ENCODE measurements around the gene PCDHGB4. TPM values are rescaled to one million over a fixed set of nuclear protein-coding genes. Genes with fewer than 3 reads are reported as not detected.

PCDHGB4 gene
- total RNA-seq, 1 donor from 2014 or later, result 2.1 TPM

DNA sequence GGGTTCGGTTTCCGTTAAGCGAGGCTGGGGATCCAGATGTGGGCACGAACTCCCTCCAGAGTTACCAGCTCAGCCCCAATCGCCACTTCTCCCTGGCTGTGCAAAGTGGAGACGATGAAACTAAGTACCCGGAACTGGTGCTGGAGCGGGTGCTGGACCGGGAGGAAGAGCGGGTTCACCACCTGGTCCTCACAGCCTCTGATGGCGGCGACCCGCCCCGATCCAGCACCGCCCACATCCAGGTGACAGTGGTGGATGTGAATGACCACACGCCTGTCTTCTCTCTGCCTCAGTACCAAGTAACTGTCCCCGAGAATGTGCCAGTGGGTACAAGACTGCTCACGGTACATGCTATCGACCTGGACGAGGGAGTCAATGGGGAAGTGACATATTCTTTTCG, 4.2 kb upstream of the PCDHGB4 start:
- Histone ChIP-seq H3K4me3 (ENCODE audit: low read depth, low read length) (no peak overlapping the region), H3K27me3 (ENCODE audit: control insufficient read depth, insufficient read depth, low read length) (no peaks in the 10 kb centered on the region)
- FAIRE-seq, result no peak

DNA sequence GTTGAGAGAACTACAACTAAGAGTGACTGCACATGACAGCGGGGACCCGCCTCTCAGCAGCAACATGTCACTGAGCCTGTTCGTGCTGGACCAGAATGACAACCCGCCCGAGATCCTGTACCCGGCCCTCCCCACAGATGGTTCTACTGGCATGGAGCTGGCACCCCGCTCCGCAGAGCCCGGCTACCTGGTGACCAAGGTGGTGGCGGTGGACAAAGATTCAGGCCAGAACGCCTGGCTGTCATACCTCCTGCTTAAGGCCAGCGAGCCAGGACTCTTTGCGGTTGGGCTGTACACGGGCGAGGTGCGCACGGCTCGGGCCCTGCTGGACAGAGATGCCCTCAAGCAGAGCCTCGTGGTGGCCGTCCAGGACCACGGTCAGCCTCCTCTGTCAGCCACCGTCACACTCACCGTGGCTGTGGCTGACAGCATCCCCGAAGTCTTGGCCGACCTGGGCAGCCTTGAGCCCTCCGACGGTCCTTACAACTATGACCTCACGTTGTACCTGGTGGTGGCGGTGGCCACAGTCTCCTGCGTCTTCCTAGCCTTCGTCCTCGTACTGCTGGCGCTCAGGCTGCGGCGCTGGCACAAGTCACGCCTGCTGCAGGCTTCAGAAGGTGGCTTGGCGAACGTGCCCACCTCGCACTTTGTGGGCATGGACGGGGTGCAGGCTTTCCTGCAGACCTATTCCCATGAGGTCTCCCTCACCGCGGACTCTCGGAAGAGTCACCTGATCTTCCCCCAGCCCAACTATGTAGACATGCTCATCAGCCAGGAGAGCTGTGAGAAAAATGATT, 2.8 kb upstream of the PCDHGB4 start:
- H3K36me3 ChIP-seq (ENCODE audit: control insufficient read depth, insufficient read depth, low read length), result no peaks in the 10 kb centered on the region
- FAIRE-seq, result no peak
- no peaks in the 10 kb centered on the region for H3K27me3 ChIP-seq (ENCODE audit: control insufficient read depth, insufficient read depth, low read length)
- H3K4me3 ChIP-seq (ENCODE audit: low read depth, low read length), result no peak overlapping the region
- DNase-seq (ENCODE audit: low read depth), result no peak
- TF ChIP-seq, protein P1, sequence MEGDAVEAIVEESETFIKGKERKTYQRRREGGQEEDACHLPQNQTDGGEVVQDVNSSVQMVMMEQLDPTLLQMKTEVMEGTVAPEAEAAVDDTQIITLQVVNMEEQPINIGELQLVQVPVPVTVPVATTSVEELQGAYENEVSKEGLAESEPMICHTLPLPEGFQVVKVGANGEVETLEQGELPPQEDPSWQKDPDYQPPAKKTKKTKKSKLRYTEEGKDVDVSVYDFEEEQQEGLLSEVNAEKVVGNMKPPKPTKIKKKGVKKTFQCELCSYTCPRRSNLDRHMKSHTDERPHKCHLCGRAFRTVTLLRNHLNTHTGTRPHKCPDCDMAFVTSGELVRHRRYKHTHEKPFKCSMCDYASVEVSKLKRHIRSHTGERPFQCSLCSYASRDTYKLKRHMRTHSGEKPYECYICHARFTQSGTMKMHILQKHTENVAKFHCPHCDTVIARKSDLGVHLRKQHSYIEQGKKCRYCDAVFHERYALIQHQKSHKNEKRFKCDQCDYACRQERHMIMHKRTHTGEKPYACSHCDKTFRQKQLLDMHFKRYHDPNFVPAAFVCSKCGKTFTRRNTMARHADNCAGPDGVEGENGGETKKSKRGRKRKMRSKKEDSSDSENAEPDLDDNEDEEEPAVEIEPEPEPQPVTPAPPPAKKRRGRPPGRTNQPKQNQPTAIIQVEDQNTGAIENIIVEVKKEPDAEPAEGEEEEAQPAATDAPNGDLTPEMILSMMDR (IDR thresholded peaks at IDR 0.05; ENCODE audit: insufficient read depth, low read length, severe bottlenecking), result no peak

More for the DNA sequence above, 4.2 kb upstream of the PCDHGB4 start:
- TF ChIP-seq, protein P1 (IDR thresholded peaks at IDR 0.05; ENCODE audit: insufficient read depth, low read length, severe bottlenecking), result no peak
- H3K36me3 ChIP-seq (ENCODE audit: control insufficient read depth, insufficient read depth, low read length), result no peaks in the 10 kb centered on the region
- DNase-seq (ENCODE audit: low read depth), result no peak

DNA sequence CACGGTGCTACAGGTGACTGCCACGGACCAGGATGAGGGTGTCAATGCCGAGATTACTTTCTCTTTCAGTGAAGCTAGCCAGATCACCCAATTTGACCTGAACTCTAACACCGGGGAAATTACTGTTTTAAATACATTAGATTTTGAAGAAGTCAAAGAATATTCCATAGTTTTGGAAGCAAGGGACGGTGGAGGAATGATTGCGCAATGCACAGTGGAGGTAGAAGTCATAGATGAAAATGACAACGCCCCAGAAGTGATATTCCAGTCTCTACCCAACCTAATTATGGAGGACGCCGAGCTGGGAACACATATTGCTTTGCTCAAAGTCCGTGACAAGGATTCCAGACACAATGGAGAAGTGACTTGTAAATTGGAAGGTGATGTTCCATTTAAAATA, 1.2 kb downstream of the PCDHGB4 start:
- FAIRE-seq, result no peak
- TF ChIP-seq, protein P1 (IDR thresholded peaks at IDR 0.05; ENCODE audit: insufficient read depth, low read length, severe bottlenecking), result no peak
- no peak for DNase-seq (ENCODE audit: low read depth)

DNA sequence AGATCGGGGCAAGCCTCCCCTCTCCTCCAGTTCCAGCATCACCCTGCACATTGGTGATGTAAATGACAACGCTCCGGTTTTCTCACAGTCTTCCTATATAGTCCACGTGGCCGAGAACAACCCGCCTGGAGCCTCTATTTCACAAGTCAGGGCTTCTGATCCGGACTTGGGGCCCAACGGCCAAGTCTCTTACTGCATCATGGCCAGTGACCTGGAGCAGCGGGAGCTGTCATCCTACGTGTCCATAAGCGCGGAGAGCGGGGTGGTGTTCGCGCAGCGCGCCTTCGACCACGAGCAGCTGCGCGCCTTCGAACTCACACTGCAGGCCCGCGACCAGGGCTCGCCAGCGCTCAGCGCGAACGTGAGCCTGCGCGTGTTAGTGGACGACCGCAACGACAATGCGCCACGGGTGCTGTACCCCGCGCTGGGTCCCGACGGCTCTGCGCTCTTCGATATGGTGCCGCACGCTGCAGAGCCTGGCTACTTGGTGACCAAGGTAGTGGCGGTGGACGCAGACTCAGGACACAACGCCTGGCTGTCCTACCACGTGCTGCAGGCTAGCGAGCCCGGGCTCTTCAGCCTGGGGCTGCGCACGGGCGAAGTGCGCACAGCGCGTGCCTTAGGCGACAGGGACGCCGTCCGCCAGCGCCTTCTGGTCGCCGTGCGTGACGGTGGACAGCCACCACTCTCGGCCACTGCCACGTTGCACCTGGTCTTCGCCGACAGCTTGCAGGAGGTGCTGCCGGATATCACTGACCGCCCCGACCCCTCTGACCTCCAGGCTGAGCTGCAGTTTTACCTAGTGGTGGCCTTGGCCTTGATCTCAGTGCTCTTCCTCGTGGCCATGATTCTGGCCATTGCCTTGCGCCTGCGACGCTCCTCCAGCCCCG, 1.9 kb downstream of the PCDHGB4 start:
- Histone ChIP-seq H3K36me3 (ENCODE audit: control insufficient read depth, insufficient read depth, low read length) (no peaks in the 10 kb centered on the region), H3K4me3 (ENCODE audit: low read depth, low read length) (no peak overlapping the region), H3K27me3 (ENCODE audit: control insufficient read depth, insufficient read depth, low read length) (no peaks in the 10 kb centered on the region)
- no peak for DNase-seq (ENCODE audit: low read depth)
- TF ChIP-seq, protein P1 (IDR thresholded peaks at IDR 0.05; ENCODE audit: insufficient read depth, low read length, severe bottlenecking), result no peak
- FAIRE-seq, result no peak

More for the DNA sequence above, 1.2 kb downstream of the PCDHGB4 start:
- H3K36me3 ChIP-seq (ENCODE audit: control insufficient read depth, insufficient read depth, low read length), result no peaks in the 10 kb centered on the region
- no peak overlapping the region for H3K4me3 ChIP-seq (ENCODE audit: low read depth, low read length)
- H3K27me3 ChIP-seq (ENCODE audit: control insufficient read depth, insufficient read depth, low read length), result no peaks in the 10 kb centered on the region

DNA sequence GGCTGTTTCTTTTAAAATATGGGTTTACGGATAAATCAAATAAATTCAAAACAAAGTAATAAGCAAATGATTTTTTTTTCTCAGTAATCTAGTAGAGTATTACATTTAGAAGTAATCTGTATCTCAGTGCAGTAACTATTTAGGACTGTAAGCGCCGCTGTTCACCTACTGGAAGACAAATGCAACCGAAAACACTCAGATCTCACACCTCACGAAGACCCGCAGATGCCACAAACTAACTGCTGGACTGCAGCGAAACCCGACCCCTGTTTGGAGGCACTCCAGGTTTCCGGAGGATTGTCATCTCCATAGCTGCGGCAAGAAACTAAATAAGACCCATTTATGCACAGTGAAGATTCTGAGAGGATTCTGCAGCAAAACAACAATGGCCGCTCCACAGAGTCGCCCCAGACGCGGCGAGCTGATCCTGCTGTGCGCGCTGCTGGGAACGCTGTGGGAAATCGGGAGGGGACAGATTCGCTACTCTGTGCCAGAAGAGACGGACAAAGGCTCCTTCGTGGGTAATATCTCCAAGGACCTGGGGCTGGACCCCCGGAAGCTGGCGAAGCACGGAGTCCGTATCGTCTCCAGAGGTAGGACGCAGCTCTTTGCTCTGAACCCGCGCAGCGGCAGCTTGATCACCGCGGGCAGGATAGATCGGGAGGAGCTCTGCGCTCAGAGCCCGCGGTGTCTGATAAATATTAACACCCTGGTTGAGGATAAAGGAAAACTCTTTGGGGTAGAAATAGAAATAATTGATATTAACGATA, 5.1 kb downstream of the PCDHGB4 start, which contains the start of gene PCDHGA8:
PCDHGA8 (plus strand) TSS at position 205 of the 770 bp plus-strand sequence; CDS start at position 386, 181 bp downstream.
- H3K4me3 ChIP-seq (ENCODE audit: low read depth, low read length), result no peak within 1 kb of the TSS
- FAIRE-seq, result no peak
- TF ChIP-seq, protein P1 (IDR thresholded peaks at IDR 0.05; ENCODE audit: insufficient read depth, low read length, severe bottlenecking), result no peak
- no peaks in the 10 kb centered on the region for H3K36me3 ChIP-seq (ENCODE audit: control insufficient read depth, insufficient read depth, low read length)
- no peak for DNase-seq (ENCODE audit: low read depth)
- peaks cover 2% of the 10 kb centered on the region for H3K27me3 ChIP-seq (ENCODE audit: control insufficient read depth, insufficient read depth, low read length)

Measured in bronchial epithelial cell (primary cell).